Measurements from ENCODE around the gene GANAB.
"Not testable (repeated sequence)": the region's sequence is repeated elsewhere in the genome, so short reads cannot be mapped to it uniquely, and the experiment has no call there.

Gene GANAB

DNA sequence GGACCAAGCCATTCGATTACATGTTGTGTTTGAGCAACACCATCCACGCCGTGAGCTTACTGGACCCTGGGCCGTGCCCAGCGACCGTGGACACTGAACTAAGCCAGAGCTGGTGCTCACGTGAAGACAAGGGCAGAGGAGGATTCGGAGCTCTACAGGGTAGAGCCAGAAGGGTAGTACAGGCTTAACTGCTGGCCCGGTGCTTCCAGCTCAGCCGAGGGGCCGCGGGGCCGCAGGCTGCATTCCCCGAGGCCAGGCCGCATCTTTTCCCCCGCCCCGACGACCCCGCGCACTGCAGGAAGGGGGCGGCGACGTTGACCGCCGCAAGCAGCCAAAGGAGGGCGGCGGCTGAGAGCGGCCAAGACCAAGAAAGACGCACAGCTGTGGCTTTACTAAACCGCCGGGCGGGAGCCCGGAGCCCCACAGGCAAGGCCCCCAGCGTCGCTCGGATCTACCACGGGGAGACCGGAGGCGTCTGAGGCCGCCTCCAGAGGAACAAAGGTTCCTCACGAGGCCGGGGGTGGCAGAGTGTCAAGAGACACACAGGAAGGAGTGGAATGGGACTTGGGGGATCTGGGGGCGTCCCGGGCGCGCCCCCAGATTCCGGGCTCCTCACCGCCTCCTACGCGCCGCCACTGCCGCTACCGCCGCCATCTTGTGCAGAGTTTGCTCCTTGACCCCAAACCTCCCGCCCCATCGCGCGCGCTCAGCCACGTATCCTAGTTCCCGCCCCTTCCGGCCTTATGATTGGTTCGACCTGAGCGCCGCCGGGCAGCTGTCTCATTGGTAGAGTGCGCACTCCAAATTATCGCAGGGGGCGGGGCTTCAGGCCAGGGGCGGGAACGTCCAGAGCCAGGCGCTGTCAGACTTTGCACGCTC lies at the start of gene GANAB:
TSS of gene GANAB (minus strand) at position 668 of the 879 bp plus-strand sequence. CDS start at position 654, 14 bp downstream.
- peak; percentile 90 for DNase-seq

- DNase-seq = peak; percentile 16
Observed at GRCh38 chr11:62694455-62695167, 48.2 kb upstream of the GANAB start.

GRCh38 chr11:62693624-62694023 lies 47.2 kb upstream of the GANAB start:
- DNase-seq = not testable (repeated sequence)

- DNase-seq = peak; percentile 19
Observed at GRCh38 chr11:62689421-62690183, 43.2 kb upstream of the GANAB start, which contains the start of gene LRRN4CL. Gene LRRN4CL, minus strand, starts transcription at chr11:62689530. Its CDS starts 1,022 bp downstream, at chr11:62688508.

- DNase-seq = no peak
Observed at GRCh38 chr11:62688491-62688890, 42.1 kb upstream of the GANAB start.

DNA sequence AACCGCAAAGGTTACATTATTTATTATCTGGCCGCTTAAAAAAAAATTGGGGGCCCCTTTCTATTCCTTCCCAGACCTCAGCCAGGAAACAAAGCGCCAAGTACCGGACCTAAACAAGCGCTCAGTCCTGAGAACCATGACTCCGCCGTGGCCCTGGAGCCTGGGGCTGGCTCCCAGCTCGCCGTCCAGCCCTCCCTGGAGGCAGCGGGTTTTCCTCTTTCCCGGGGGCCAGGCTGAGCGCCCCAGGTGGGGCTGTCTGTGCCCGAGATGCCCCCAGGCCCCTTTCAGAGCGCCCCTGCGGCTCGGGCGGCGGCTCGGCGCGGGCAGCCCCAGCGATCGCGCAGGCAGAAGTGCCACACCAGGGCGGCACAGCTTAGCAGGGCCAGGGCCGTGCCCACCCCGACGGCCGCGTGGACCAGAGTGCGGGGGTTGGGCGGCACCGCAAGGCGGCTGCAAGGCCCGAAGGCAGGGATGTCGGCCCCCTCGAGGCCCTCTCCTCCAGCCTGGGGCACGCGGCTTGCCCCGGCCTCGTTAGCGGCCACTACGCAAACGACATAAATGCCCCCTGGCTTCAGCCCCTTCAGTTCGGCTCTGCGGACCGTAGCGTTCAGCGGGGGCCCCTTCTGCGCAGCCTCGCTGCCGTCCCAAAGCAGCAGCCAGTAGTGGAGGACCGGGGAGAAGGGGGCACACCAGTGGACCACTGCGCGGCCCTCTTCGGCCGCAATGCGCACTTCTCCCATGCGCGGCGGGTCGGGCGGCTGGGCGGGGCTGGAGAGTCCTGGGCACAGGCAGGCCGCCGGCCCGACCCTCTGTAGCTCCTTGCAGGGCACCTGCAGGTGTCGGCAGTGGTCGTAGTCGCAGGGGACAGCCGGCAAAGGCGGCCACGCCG lies 41.3 kb upstream of the GANAB start:
- DNase-seq = no peak

DNA sequence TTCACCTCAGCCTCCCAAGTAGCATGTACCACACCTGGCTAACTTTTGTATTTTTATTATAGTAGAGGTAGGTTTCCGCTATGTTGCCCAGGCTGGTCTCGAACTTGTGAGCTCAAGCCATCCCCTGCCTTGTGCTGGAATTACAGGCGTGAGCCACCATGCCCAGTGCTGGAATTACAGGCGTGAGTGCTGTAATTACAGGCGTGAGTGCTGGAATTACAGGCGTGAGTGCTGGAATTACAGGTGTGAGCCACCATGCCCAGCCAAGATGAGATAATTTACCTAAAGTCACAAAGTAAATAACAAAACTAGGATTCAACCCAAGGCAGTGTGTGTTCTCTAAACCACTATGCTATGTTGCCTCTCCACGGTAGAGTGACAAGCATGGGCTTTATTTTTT lies 36.1 kb upstream of the GANAB start:
- no peak for DNase-seq

DNA sequence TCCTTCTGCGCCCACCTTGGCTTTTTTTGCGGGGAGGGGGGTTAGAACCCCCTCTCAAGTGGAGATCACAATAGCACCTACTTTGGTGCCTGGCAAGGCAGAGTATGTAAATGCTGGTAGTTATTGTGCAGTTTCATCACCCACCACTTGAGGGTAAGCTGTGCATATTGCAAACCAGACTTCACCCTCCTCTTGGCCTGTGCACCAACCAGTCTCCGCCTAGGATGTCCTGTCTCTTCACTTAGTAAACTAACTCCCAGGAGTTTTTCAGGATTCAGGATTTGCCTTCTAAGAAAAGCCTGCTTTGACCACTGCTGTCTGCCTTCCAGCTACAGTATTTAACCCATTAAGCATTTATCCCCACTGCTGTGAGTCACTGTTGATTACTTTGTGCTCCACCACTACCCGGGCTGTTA lies 34.4 kb upstream of the GANAB start:
- DNase-seq = peak; percentile 67

DNA sequence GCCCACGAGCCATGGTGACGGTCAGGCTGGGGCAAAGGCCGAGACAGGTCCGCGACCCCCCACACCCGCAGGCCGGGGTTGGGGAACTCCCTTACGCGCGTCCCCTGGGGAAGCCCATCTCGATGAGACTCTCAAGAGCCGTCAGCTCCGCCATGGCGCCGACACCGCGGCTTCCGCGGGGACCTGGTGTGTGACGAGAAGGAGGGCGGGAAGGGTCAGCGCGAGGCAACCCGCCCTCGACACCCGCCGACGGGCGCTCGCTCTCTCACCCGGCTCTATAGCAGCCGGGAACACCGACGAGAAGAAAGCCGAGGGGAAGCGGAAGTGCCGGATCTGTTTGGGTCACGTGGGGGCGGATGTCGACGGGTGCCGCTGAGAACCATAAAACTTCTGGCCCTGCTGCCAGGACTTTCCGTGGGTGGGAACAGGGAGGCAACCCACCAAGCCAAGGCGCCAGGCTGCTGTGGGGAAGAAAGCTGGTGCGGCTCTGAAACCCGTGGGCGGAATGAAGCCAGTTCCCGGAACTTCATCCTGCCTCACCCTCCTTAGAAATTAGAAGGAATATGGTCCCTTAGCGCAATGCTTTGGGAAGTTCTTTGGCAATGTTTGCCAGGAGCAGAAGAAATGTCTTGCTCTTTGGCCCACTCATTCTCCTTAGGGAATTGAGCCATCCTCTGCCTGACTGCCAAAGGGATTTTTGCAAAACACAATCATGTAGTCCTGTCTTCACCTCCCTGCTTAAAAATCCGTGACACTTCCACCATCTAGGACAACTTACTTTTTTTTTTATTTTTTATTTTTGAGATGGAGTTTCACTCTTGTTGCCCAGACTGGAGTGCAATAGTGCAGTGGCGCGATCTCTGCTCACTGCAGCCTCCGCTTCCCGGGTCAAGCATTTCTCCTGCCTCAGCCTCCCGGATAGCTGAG lies 32.6 kb upstream of the GANAB start, which contains the start of gene UBXN1:
TSS of gene UBXN1 (minus strand) at position 304 of the 927 bp plus-strand sequence. CDS start at position 154, 150 bp downstream.
- peak; percentile 67 for DNase-seq

- no peak for DNase-seq
Observed at GRCh38 chr11:62678433-62678769, 32.0 kb upstream of the GANAB start.

- DNase-seq = no peak
Observed at GRCh38 chr11:62677714-62678113, 31.3 kb upstream of the GANAB start.

- DNase-seq = no peak
Observed at GRCh38 chr11:62677156-62677555, 30.7 kb upstream of the GANAB start.

DNA sequence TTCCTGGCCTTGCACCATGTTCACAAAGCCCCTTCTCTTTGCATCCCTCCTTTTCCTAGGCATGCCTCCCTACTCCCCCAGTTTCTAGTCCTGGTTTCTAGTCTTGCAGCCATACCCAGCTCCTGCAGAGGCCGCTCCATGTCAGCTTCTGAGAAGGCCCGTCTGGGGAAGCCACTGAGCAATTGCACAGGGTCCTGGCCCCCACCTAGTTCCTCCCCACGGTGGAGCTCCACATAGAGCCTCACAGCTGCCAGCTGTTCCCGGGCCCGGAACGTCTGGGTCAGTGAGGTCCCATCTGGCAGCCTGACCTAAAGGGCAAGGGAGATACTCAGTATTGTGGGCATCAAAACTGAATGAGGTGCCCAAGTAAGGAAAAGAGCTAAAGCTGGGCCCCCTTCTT lies 30.3 kb upstream of the GANAB start:
- no peak for DNase-seq

DNA sequence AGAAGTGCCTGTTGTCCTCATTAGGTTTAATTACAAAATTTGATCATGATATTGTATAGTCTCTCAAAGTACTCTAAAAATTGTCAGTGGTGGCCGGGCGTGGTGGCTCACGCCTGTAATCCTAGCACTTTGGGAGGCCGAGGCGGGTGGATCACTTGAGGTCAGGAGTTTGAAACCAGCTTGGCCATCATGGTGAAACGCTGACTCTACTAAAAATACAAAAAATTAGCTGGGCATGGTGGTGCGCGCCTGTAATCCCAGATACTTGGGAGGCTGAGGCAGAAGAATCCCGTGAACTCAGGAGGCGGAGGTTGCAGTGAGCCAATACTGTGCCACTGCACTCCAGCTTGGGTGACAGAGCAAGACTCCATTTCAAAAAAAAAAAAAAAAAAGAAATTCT lies 29.0 kb upstream of the GANAB start:
- not testable (repeated sequence) for DNase-seq

DNA sequence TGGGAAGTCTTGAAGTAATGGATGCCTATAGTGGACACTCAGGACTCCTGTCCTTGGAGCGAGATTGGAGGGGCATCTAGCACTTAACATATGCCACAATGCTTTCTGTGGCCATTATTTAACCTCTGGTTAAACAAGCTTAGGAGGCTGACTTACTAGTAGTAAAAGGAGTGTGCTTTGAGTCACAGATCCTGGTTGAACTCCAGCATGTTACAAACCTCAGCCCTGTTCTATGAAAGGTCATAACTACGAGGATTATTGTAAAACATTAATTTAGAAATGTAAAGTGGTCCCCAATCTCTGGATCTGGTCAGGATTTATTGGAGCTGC lies 26.7 kb upstream of the GANAB start:
- no peak for DNase-seq

DNA sequence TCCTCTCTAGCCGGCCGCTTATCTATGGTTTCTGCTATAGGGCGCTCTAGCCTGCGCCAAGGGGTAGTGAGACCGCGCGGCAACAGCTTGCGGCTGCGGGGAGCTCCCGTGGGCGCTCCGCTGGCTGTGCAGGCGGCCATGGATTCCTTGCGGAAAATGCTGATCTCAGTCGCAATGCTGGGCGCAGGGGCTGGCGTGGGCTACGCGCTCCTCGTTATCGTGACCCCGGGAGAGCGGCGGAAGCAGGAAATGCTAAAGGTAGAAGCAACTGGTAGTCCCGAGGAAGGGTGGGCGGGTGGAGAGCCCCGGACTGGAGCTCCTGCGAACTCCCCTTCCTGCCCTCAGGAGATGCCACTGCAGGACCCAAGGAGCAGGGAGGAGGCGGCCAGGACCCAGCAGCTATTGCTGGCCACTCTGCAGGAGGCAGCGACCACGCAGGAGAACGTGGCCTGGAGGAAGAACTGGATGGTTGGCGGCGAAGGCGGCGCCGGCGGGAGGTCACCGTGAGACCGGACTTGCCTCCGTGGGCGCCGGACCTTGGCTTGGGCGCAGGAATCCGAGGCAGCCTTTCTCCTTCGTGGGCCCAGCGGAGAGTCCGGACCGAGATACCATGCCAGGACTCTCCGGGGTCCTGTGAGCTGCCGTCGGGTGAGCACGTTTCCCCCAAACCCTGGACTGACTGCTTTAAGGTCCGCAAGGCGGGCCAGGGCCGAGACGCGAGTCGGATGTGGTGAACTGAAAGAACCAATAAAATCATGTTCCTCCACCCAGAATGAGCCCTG lies 25.4 kb upstream of the GANAB start, which contains the start of the genes LBHD1 and UQCC3:
TSS of gene LBHD1 (minus strand) at position 660 of the 782 bp plus-strand sequence. CDS start 2,236 bp downstream, outside the sequence.
TSS of gene UQCC3 (plus strand) at position 66 of the 782 bp plus-strand sequence. CDS start at position 139, 73 bp downstream.
- peak; percentile 66 for DNase-seq

DNA sequence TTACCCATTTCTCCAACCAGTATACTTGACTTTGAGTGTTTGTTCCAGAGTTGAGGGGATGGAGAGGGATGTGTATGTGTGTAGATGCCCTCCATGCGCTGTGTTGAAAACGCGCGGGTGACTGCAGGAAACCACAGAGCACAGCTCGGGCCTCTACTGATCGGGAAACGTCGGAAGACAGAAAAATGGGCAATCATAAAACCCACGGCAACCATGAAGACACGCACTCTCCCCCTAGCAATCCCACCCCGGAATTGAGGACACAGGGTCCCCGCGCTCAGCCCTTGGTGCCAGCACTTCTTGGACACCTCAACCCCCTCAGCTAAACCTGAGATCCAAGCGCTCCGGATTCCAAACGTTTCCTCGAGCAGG lies 24.8 kb upstream of the GANAB start:
- DNase-seq = no peak

GRCh38 chr11:62669420-62670161 lies 23.2 kb upstream of the GANAB start:
- DNase-seq = peak; percentile 22

DNA sequence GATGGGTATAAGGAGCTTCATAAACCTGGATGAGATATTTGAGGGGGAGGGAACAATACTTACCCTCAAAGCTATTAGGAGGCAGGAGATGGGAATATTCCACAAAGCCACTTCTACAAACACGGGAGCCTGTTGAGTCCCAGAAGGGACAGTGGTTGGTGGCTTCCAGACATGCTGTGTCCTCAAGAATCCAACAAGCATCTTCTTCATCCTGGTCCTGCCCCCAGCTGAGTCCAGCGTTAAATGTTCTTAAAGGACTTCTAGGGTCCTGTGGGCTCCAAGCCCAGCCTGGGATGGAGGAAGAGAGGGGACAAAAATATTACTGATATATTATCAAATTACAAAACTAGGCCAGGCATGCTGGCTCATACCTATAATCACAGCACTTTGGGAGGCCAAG lies 21.0 kb upstream of the GANAB start:
- DNase-seq = no peak

All from NCI-H1694 treated with DMSO at 0.1 percent for 48 hours (cell line).